ENCODE results near the gene WDR64. TPM values are rescaled to one million over a fixed set of nuclear protein-coding genes. Genes with fewer than 3 reads are reported as not detected.
"Not testable (repeated sequence)": the region's sequence is repeated elsewhere in the genome, so short reads cannot be mapped to it uniquely, and the experiment has no call there.

Gene WDR64
- total RNA-seq, 6 donors from 2014 or later, result 0.20 TPM; not detected in 5

- WGBS, 2 donors, result 80 to 91% methylated on average over 4 of the region's 4 CpGs
Measured at GRCh38 chr1:241787691-241788090, 135.6 kb downstream of the WDR64 start.

DNA sequence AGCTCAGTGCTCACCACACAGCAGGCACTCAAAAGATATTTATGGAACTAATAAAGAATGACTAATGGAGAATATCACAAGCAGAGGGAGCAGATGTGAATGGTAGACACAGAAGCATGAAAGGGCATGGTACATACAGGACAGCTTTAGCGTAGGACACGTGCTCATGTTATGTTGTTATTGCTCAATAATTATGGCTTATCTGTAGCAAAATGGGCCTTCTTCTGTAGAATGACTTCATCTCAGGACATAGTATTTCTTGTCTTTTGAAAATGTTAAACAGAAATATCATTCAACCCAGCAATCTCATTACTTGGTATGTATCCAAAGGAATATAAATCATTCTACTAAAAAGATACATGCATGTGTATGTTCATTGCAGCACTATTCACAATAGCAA is 137.0 kb downstream of the WDR64 start:
- Histone ChIP-seq H3K9me3 (no peaks in the 10 kb centered on the region), H3K4me1 (no peaks in the 10 kb centered on the region), H3K36me3 (no peaks in the 10 kb centered on the region), H3K4me3 (no peak overlapping the region), H3K27me3 (no peaks in the 10 kb centered on the region), H3K27ac (no peak overlapping the region)
- ATAC-seq (ENCODE audit: low FRiP score in 2 of 2) (no peak), DNase-seq (no peak)
- 83 to 86% methylated on average over 2 of the region's 2 CpGs for WGBS, 2 donors
- TF ChIP-seq POLR2A (IDR thresholded peaks at IDR 0.05), result no peak
- TF ChIP-seq EP300 (IDR thresholded peaks at IDR 0.05), result no peak
- TF ChIP-seq CTCF (IDR thresholded peaks at IDR 0.05), result no peak
- no peak for TF ChIP-seq POLR2AphosphoS5 (IDR thresholded peaks at IDR 0.05)

More at GRCh38 chr1:241787691-241788090, 135.6 kb downstream of the WDR64 start:
- ATAC-seq (ENCODE audit: low FRiP score in 2 of 2), result no peak
- no peaks in the 10 kb centered on the region for H3K27me3 ChIP-seq
- no peak overlapping the region for H3K4me3 ChIP-seq
- DNase-seq, result no peak
- no peaks in the 10 kb centered on the region for H3K4me1 ChIP-seq
- H3K9me3 ChIP-seq, result no peaks in the 10 kb centered on the region
- no peaks in the 10 kb centered on the region for H3K36me3 ChIP-seq
- TF ChIP-seq POLR2A (IDR thresholded peaks at IDR 0.05), result no peak
- TF ChIP-seq EP300 (IDR thresholded peaks at IDR 0.05), result no peak
- TF ChIP-seq CTCF (IDR thresholded peaks at IDR 0.05), result no peak
- TF ChIP-seq POLR2AphosphoS5 (IDR thresholded peaks at IDR 0.05), result no peak
- no peak overlapping the region for H3K27ac ChIP-seq

- H3K36me3 ChIP-seq, result no peaks in the 10 kb centered on the region
Measured at GRCh38 chr1:241799416-241799815, 147.3 kb downstream of the WDR64 start.

GRCh38 chr1:241800640-241801039 is 148.6 kb downstream of the WDR64 start:
- Histone ChIP-seq H3K4me1 (no peaks in the 10 kb centered on the region), H3K27me3 (no peaks in the 10 kb centered on the region), H3K9me3 (no peaks in the 10 kb centered on the region), H3K36me3 (no peaks in the 10 kb centered on the region), H3K4me3 (no peak overlapping the region), H3K27ac (no peak overlapping the region)
- DNase-seq, result no peak
- TF ChIP-seq CTCF (IDR thresholded peaks at IDR 0.05) (no peak), POLR2A (IDR thresholded peaks at IDR 0.05) (no peak), POLR2AphosphoS5 (IDR thresholded peaks at IDR 0.05) (no peak), EP300 (IDR thresholded peaks at IDR 0.05) (no peak)
- WGBS, 2 donors, result 76 to 82% methylated on average over 3 of the region's 3 CpGs
- ATAC-seq (ENCODE audit: low FRiP score in 2 of 2), result no peak

More at GRCh38 chr1:241799416-241799815, 147.3 kb downstream of the WDR64 start:
- no peaks in the 10 kb centered on the region for H3K27me3 ChIP-seq
- H3K4me1 ChIP-seq, result no peaks in the 10 kb centered on the region
- WGBS, 2 donors, result 81 to 96% methylated on average over 1 of the region's 1 CpG
- no peak for TF ChIP-seq POLR2A (IDR thresholded peaks at IDR 0.05)
- no peak for TF ChIP-seq EP300 (IDR thresholded peaks at IDR 0.05)
- no peak for TF ChIP-seq POLR2AphosphoS5 (IDR thresholded peaks at IDR 0.05)
- no peak for TF ChIP-seq CTCF (IDR thresholded peaks at IDR 0.05)
- no peaks in the 10 kb centered on the region for H3K9me3 ChIP-seq
- no peak overlapping the region for H3K4me3 ChIP-seq
- no peak overlapping the region for H3K27ac ChIP-seq
- no peak for DNase-seq
- ATAC-seq (ENCODE audit: low FRiP score in 2 of 2), result no peak

DNA sequence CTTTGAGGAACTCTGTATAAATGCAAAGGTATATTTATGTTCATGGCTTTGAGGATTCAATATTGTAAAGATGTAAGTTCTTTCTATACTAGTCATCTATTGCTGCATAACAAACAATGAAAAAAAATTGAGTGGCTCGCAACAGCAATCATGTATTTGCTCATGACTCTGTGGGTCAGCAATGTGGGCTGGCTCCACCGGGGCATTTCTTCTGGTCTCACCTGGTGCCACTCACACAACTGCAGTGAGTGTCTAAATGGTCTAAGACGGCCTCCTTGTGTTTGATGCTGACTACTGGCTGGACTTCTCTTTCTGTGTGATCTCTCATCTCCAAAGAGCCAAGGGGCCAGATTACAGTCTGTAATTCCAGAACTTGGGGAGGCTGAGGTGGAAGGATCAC is 150.8 kb downstream of the WDR64 start:
- ATAC-seq (ENCODE audit: low FRiP score in 2 of 2), result no peak
- H3K4me3 ChIP-seq, result no peak overlapping the region
- no peaks in the 10 kb centered on the region for H3K9me3 ChIP-seq
- H3K27me3 ChIP-seq, result no peaks in the 10 kb centered on the region
- H3K36me3 ChIP-seq, result no peaks in the 10 kb centered on the region
- TF ChIP-seq POLR2AphosphoS5 (IDR thresholded peaks at IDR 0.05) (no peak), EP300 (IDR thresholded peaks at IDR 0.05) (no peak), CTCF (IDR thresholded peaks at IDR 0.05) (no peak), POLR2A (IDR thresholded peaks at IDR 0.05) (no peak)
- WGBS, 2 donors, result 88% methylated on average over 3 of the region's 3 CpGs
- H3K4me1 ChIP-seq, result no peaks in the 10 kb centered on the region
- H3K27ac ChIP-seq, result no peak overlapping the region
- DNase-seq, result no peak

DNA sequence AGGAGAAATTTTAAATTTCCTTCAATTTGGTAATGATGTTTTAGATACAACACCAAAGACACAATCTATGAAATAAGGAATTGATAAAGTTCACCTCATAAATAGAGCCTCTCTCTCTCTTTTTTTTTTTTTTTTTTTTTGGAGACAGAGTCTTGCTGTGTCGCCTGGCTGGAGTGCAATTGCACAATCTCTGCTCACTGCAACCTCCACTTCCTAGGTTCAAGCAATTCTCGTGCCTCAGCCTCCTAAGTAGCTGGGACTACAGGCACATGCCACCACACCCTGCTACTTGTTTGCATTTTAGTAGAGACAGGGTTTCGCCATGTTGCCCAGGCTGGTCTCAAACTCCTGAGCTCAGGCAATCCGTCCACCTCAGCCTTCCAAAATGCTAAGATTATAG is 152.6 kb downstream of the WDR64 start:
- H3K9me3 ChIP-seq; H3K27me3 ChIP-seq; DNase-seq; ATAC-seq (ENCODE audit: low FRiP score in 2 of 2); H3K4me3 ChIP-seq; H3K36me3 ChIP-seq; H3K27ac ChIP-seq; H3K4me1 ChIP-seq: not testable (repeated sequence)
- 73 to 76% methylated on average over 4 of the region's 4 CpGs for WGBS, 2 donors

Data from upper lobe of left lung (tissue), 6 donors.